HEK293 (cell line): ENCODE data around the gene GNLY.

Source experiments
- BCL11B ChIP-seq: fragments of 450-650 bp; formaldehyde crosslinking; IDR thresholded peaks from 2 replicates; pipeline ENCODE4 v1.5.1; 2016; ENCODE audit warnings: low read depth, missing biosample characterization, missing genetic modification characterization
- KLF10 ChIP-seq: fragments of 450-650 bp; IDR thresholded peaks from 2 replicates; pipeline ENCODE4 v1.5.1; 2018; ENCODE audit warnings: missing biosample characterization, mild to moderate bottlenecking, missing genetic modification characterization
- PRDM2 ChIP-seq: fragments of 450-650 bp; formaldehyde crosslinking; IDR thresholded peaks from 2 replicates; pipeline ENCODE4 v1.5.1; 2016; ENCODE audit warnings: missing biosample characterization, missing genetic modification characterization, borderline replicate concordance
- YY2 ChIP-seq: fragments of 450-650 bp; formaldehyde crosslinking; IDR thresholded peaks from 2 replicates; pipeline ENCODE4 v1.5.1; 2016; ENCODE audit warnings: missing biosample characterization, missing genetic modification characterization
- ZFP37 ChIP-seq: fragments of 450-650 bp; formaldehyde crosslinking; IDR thresholded peaks from 2 replicates; pipeline ENCODE4 v1.5.1; 2016; ENCODE audit warnings: missing biosample characterization, missing genetic modification characterization
- ZNF169 ChIP-seq: fragments of 450-650 bp; formaldehyde crosslinking; IDR thresholded peaks from 2 replicates; pipeline ENCODE4 v1.5.1; 2016; ENCODE audit warnings: missing biosample characterization, missing genetic modification characterization
- ZNF23 ChIP-seq: fragments of 450-650 bp; formaldehyde crosslinking; IDR thresholded peaks from 2 replicates; pipeline ENCODE4 v1.5.1; 2016; ENCODE audit warnings: missing biosample characterization, missing genetic modification characterization, borderline replicate concordance
- ZNF335 ChIP-seq: fragments of 450-650 bp; formaldehyde crosslinking; conservative IDR thresholded peaks from 2 replicates; pipeline ENCODE4 v1.5.1; 2016; ENCODE audit warnings: missing biosample characterization, missing genetic modification characterization
- ZNF354C ChIP-seq: fragments of 450-650 bp; formaldehyde crosslinking; IDR thresholded peaks from 2 replicates; pipeline ENCODE4 v1.5.1; 2016; ENCODE audit warnings: missing biosample characterization, missing genetic modification characterization, low read depth, borderline replicate concordance
- ZNF433 ChIP-seq: fragments of 450-650 bp; formaldehyde crosslinking; IDR thresholded peaks from 2 replicates; pipeline ENCODE4 v1.5.1; 2016; ENCODE audit warnings: missing biosample characterization, missing genetic modification characterization, low read depth
- ZNF530 ChIP-seq: fragments of 450-650 bp; formaldehyde crosslinking; IDR thresholded peaks from 2 replicates; pipeline ENCODE4 v1.5.1; 2016; ENCODE audit warnings: low read depth, missing biosample characterization, missing genetic modification characterization
- ZNF571 ChIP-seq: fragments of 450-650 bp; formaldehyde crosslinking; IDR thresholded peaks from 2 replicates; pipeline ENCODE4 v1.5.0; 2017; ENCODE audit warnings: missing biosample characterization, missing genetic modification characterization
- ZNF645 ChIP-seq: fragments of 450-650 bp; formaldehyde crosslinking; IDR thresholded peaks from 2 replicates; pipeline ENCODE4; 2016; ENCODE audit warnings: missing biosample characterization, missing genetic modification characterization
- ZNF660 ChIP-seq: fragments of 450-650 bp; IDR thresholded peaks from 2 replicates; pipeline ENCODE4 v1.5.1; 2018; ENCODE audit warnings: missing biosample characterization, mild to moderate bottlenecking, missing genetic modification characterization
- ZNF670 ChIP-seq: fragments of 450-650 bp; formaldehyde crosslinking; IDR thresholded peaks from 2 replicates; pipeline ENCODE4 v1.5.1; 2016; ENCODE audit warnings: missing biosample characterization, missing genetic modification characterization, low read depth
- ZNF792 ChIP-seq: fragments of 450-650 bp; formaldehyde crosslinking; IDR thresholded peaks from 2 replicates; pipeline ENCODE4 v1.5.1; 2016; ENCODE audit warnings: missing biosample characterization, missing genetic modification characterization
- TF ChIP-seq, protein P1 (sequence below): fragments of 450-650 bp; formaldehyde crosslinking; IDR thresholded peaks from 2 replicates; pipeline ENCODE4 v1.5.1; 2016; ENCODE audit warnings: missing biosample characterization, missing genetic modification characterization
- TF ChIP-seq, protein P2 (sequence below): fragments of 450-650 bp; IDR thresholded peaks from 2 replicates; pipeline ENCODE4 v1.5.1; 2018; ENCODE audit warnings: missing biosample characterization, missing genetic modification characterization
- TF ChIP-seq, protein P3 (sequence below): fragments of 450-650 bp; formaldehyde crosslinking; IDR thresholded peaks from 2 replicates; pipeline ENCODE4 v1.5.1; 2017; ENCODE audit warnings: missing biosample characterization, missing genetic modification characterization
- TF ChIP-seq, protein P4 (sequence below): fragments of 450-650 bp; formaldehyde crosslinking; IDR thresholded peaks from 2 replicates; pipeline ENCODE4 v1.5.1; 2016; ENCODE audit warnings: missing biosample characterization, missing genetic modification characterization, low read depth
- TF ChIP-seq, protein P5 (sequence below): fragments of 450-650 bp; formaldehyde crosslinking; IDR thresholded peaks from 2 replicates; pipeline ENCODE4 v1.5.1; 2016; ENCODE audit warnings: missing biosample characterization, missing genetic modification characterization, low read depth

The GNLY gene

GRCh38 chr2:85707304-85707703, 13.1 kb downstream of the GNLY start (continued):
- TF ChIP-seq, protein P1, sequence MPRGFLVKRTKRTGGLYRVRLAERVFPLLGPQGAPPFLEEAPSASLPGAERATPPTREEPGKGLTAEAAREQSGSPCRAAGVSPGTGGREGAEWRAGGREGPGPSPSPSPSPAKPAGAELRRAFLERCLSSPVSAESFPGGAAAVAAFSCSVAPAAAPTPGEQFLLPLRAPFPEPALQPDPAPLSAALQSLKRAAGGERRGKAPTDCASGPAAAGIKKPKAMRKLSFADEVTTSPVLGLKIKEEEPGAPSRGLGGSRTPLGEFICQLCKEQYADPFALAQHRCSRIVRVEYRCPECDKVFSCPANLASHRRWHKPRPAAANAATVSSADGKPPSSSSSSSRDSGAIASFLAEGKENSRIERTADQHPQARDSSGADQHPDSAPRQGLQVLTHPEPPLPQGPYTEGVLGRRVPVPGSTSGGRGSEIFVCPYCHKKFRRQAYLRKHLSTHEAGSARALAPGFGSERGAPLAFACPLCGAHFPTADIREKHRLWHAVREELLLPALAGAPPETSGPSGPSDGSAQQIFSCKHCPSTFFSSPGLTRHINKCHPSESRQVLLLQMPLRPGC = 0 out of 2 replicates have a peak, but pooled peaks have one; percentile 17
- TF ChIP-seq ZNF335 (tag by site-specific recombination) = peak; percentile 28; the same call in 1 of the 2 replicates
- TF ChIP-seq, protein P2, sequence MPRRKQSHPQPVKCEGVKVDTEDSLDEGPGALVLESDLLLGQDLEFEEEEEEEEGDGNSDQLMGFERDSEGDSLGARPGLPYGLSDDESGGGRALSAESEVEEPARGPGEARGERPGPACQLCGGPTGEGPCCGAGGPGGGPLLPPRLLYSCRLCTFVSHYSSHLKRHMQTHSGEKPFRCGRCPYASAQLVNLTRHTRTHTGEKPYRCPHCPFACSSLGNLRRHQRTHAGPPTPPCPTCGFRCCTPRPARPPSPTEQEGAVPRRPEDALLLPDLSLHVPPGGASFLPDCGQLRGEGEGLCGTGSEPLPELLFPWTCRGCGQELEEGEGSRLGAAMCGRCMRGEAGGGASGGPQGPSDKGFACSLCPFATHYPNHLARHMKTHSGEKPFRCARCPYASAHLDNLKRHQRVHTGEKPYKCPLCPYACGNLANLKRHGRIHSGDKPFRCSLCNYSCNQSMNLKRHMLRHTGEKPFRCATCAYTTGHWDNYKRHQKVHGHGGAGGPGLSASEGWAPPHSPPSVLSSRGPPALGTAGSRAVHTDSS = no peak
- TF ChIP-seq ZNF670 (tag by site-specific recombination) = no peak
- TF ChIP-seq, protein P3, sequence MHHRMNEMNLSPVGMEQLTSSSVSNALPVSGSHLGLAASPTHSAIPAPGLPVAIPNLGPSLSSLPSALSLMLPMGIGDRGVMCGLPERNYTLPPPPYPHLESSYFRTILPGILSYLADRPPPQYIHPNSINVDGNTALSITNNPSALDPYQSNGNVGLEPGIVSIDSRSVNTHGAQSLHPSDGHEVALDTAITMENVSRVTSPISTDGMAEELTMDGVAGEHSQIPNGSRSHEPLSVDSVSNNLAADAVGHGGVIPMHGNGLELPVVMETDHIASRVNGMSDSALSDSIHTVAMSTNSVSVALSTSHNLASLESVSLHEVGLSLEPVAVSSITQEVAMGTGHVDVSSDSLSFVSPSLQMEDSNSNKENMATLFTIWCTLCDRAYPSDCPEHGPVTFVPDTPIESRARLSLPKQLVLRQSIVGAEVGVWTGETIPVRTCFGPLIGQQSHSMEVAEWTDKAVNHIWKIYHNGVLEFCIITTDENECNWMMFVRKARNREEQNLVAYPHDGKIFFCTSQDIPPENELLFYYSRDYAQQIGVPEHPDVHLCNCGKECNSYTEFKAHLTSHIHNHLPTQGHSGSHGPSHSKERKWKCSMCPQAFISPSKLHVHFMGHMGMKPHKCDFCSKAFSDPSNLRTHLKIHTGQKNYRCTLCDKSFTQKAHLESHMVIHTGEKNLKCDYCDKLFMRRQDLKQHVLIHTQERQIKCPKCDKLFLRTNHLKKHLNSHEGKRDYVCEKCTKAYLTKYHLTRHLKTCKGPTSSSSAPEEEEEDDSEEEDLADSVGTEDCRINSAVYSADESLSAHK (tag by site-specific recombination) = no peak
- peak; percentile 88 for TF ChIP-seq ZNF660 (tag by site-specific recombination)
- no peak for TF ChIP-seq ZNF23 (tag by site-specific recombination)
- TF ChIP-seq ZNF354C (tag by site-specific recombination) = no peak
- no peak for TF ChIP-seq ZNF530 (tag by site-specific recombination)
- TF ChIP-seq ZNF571 (tag by site-specific recombination) = no peak
- no peak for TF ChIP-seq ZNF169 (tag by site-specific recombination)
- TF ChIP-seq, protein P4, sequence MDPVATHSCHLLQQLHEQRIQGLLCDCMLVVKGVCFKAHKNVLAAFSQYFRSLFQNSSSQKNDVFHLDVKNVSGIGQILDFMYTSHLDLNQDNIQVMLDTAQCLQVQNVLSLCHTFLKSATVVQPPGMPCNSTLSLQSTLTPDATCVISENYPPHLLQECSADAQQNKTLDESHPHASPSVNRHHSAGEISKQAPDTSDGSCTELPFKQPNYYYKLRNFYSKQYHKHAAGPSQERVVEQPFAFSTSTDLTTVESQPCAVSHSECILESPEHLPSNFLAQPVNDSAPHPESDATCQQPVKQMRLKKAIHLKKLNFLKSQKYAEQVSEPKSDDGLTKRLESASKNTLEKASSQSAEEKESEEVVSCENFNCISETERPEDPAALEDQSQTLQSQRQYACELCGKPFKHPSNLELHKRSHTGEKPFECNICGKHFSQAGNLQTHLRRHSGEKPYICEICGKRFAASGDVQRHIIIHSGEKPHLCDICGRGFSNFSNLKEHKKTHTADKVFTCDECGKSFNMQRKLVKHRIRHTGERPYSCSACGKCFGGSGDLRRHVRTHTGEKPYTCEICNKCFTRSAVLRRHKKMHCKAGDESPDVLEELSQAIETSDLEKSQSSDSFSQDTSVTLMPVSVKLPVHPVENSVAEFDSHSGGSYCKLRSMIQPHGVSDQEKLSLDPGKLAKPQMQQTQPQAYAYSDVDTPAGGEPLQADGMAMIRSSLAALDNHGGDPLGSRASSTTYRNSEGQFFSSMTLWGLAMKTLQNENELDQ = no peak
- TF ChIP-seq PRDM2 (tag by site-specific recombination) = no peak
- TF ChIP-seq YY2 (tag by site-specific recombination) = no peak
- TF ChIP-seq, protein P5, sequence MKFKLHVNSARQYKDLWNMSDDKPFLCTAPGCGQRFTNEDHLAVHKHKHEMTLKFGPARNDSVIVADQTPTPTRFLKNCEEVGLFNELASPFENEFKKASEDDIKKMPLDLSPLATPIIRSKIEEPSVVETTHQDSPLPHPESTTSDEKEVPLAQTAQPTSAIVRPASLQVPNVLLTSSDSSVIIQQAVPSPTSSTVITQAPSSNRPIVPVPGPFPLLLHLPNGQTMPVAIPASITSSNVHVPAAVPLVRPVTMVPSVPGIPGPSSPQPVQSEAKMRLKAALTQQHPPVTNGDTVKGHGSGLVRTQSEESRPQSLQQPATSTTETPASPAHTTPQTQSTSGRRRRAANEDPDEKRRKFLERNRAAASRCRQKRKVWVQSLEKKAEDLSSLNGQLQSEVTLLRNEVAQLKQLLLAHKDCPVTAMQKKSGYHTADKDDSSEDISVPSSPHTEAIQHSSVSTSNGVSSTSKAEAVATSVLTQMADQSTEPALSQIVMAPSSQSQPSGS (tag by site-specific recombination) = peak; percentile 57
- TF ChIP-seq ZNF433 = no peak
- TF ChIP-seq KLF10 (tag by site-specific recombination) = no peak
- TF ChIP-seq ZFP37 (tag by site-specific recombination) = no peak
- TF ChIP-seq BCL11B (tag by site-specific recombination) = no peak
- TF ChIP-seq ZNF645 = no peak
- TF ChIP-seq ZNF792 = no peak
